ENCODE results near the gene ITGB2.

Gene ITGB2

GRCh38 chr21:44920694-44921604 is at the start of gene ITGB2:
ITGB2 (minus strand) TSS chr21:44920899; CDS start chr21:44910782, 10,117 bp downstream.
- no peak for DNase-seq (ENCODE audit: low spot score)

GRCh38 chr21:44969931-44970755 is 49.4 kb upstream of the ITGB2 start:
- DNase-seq (ENCODE audit: low spot score): peak; percentile 65

- DNase-seq (ENCODE audit: low spot score): no peak
These were observed 48.5 kb upstream of the ITGB2 start for GRCh38 chr21:44969066-44969670.

- no peak for DNase-seq (ENCODE audit: low spot score)
These were observed 46.7 kb upstream of the ITGB2 start for GRCh38 chr21:44967082-44968047.

GRCh38 chr21:44966135-44967081 is 45.7 kb upstream of the ITGB2 start:
- no peak for DNase-seq (ENCODE audit: low spot score)

GRCh38 chr21:44965251-44966022 is 44.7 kb upstream of the ITGB2 start:
- DNase-seq (ENCODE audit: low spot score): no peak

GRCh38 chr21:44964381-44964780 is 43.7 kb upstream of the ITGB2 start:
- DNase-seq (ENCODE audit: low spot score): no peak

GRCh38 chr21:44962403-44962966 is 41.8 kb upstream of the ITGB2 start:
- DNase-seq (ENCODE audit: low spot score): peak; percentile 50

- no peak for DNase-seq (ENCODE audit: low spot score)
These were observed 39.7 kb upstream of the ITGB2 start for GRCh38 chr21:44960141-44961092.

GRCh38 chr21:44959376-44960091 is 38.8 kb upstream of the ITGB2 start:
- DNase-seq (ENCODE audit: low spot score): no peak

- peak; percentile 29 for DNase-seq (ENCODE audit: low spot score)
These were observed 37.9 kb upstream of the ITGB2 start for GRCh38 chr21:44958471-44959191.

- DNase-seq (ENCODE audit: low spot score): no peak
These were observed 37.3 kb upstream of the ITGB2 start for GRCh38 chr21:44957901-44958451.

GRCh38 chr21:44957047-44957831 is 36.5 kb upstream of the ITGB2 start:
- no peak for DNase-seq (ENCODE audit: low spot score)

GRCh38 chr21:44956356-44957046 is 35.8 kb upstream of the ITGB2 start:
- DNase-seq (ENCODE audit: low spot score): no peak

- DNase-seq (ENCODE audit: low spot score): no peak
These were observed 35.1 kb upstream of the ITGB2 start for GRCh38 chr21:44955798-44956175.

Data from kidney tubule cell (primary cell).